ENCODE data around the gene GABRP. TPM values are rescaled to one million over a fixed set of nuclear protein-coding genes. Genes with fewer than 3 reads are reported as not detected.

Gene GABRP
- polyA plus RNA-seq, 3 donors, result not detected

GRCh38 chr5:170747851-170748250, 35.7 kb upstream of the GABRP start:
- Histone ChIP-seq H3K4me2 (replicated peaks; ENCODE audit: extremely low read depth, low read length, poor library complexity, severe bottlenecking) (no peak overlapping the region), H3K27ac (ENCODE audit: low read depth in 1 of 2, low read length in 2 of 2) (no peak overlapping the region), H3K9me3 (replicated peaks in 1 of 2; ENCODE audit: control insufficient read depth in 1 of 2, insufficient read depth in 1 of 2, low read length in 2 of 2) (no peaks in the 10 kb centered on the region), H3K27me3 (ENCODE audit: control insufficient read depth in 2 of 2, insufficient read depth in 2 of 2, low read length in 2 of 2) (peaks cover 4 to 27% of the 10 kb centered on the region in 2 donors), H3K4me3 (replicated peaks in 1 of 3; ENCODE audit: low read depth in 2 of 3, low read length in 3 of 3) (no peak overlapping the region), H3K4me1 (ENCODE audit: control insufficient read depth in 1 of 2, insufficient read depth in 2 of 2, low read length in 2 of 2) (no peaks in the 10 kb centered on the region), H3K79me2 (ENCODE audit: insufficient read depth, low read length) (no peaks in the 10 kb centered on the region), H3K36me3 (replicated peaks in 1 of 2; ENCODE audit: control insufficient read depth in 1 of 2, insufficient read depth in 2 of 2, low read length in 2 of 2) (no peaks in the 10 kb centered on the region), H4K20me1 (ENCODE audit: insufficient read depth, low read length) (no peaks in the 10 kb centered on the region), H2AFZ (ENCODE audit: insufficient read depth, low read depth, low read length, poor library complexity, severe bottlenecking) (no peak overlapping the region), H3K9ac (ENCODE audit: insufficient read depth, low read length, poor library complexity, severe bottlenecking) (no peak overlapping the region)
- H3K36me3 Mint-ChIP-seq, result no peaks in the 10 kb centered on the region
- H3K27ac Mint-ChIP-seq, result no peak overlapping the region
- TF ChIP-seq, protein P1, sequence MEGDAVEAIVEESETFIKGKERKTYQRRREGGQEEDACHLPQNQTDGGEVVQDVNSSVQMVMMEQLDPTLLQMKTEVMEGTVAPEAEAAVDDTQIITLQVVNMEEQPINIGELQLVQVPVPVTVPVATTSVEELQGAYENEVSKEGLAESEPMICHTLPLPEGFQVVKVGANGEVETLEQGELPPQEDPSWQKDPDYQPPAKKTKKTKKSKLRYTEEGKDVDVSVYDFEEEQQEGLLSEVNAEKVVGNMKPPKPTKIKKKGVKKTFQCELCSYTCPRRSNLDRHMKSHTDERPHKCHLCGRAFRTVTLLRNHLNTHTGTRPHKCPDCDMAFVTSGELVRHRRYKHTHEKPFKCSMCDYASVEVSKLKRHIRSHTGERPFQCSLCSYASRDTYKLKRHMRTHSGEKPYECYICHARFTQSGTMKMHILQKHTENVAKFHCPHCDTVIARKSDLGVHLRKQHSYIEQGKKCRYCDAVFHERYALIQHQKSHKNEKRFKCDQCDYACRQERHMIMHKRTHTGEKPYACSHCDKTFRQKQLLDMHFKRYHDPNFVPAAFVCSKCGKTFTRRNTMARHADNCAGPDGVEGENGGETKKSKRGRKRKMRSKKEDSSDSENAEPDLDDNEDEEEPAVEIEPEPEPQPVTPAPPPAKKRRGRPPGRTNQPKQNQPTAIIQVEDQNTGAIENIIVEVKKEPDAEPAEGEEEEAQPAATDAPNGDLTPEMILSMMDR (IDR thresholded peaks at IDR 0.05), result peak; percentile 11
- DNase-seq, result no peak
- H3K27me3 Mint-ChIP-seq (ENCODE audit: low read depth in 3 of 3), result peaks cover 34 to 61% (median 43%) of the 10 kb centered on the region in 3 donors
- peaks cover 0 to 1% (median 0%) of the 10 kb centered on the region in 7 donors for H3K9me3 Mint-ChIP-seq
- H3K4me1 Mint-ChIP-seq, result peaks cover 3% of the 10 kb centered on the region
- WGBS (ENCODE audit: insufficient coverage), result 82% methylated on average over 8 of the region's 10 CpGs
- no peak overlapping the region for H3K4me3 Mint-ChIP-seq
- intact Hi-C loops (cut with micrococcal nuclease), result loop anchor here (10.0 kb wide), 2 partner anchors 587 to 597 kb away; no protein-coding TSS in a partner anchor

DNA sequence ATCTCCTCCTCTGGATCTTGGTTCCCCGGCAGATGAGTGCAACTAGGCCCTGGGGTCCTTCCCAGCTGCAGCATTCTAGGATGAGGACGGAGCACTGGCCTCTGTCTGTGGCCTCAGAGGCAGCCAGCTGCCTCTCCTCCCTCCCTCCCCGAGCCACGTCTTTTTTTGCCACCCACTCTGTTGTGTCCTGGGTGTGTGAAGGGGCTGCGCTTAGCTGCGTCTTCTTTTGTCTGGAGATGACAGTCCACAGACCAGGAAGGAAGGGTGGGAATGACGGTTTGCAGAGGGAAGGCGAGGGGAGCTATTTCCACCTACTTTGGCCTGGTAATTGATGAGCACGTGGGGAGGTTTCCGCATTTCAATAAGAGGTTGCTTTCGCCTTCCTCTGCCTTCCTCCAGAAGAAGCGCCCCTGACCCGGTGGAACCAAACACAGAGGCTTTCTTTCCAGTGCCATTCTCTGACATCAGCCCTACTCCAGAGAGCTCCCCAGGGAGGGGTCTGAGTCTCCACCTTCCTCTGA, 34.5 kb upstream of the GABRP start:
- H3K4me3 Mint-ChIP-seq, result no peak overlapping the region
- no peaks in the 10 kb centered on the region for H3K4me1 ChIP-seq (ENCODE audit: control insufficient read depth in 1 of 2, insufficient read depth in 2 of 2, low read length in 2 of 2)
- no peak overlapping the region for H3K27ac ChIP-seq (ENCODE audit: low read depth in 1 of 2, low read length in 2 of 2)
- TF ChIP-seq, protein P1 (IDR thresholded peaks at IDR 0.05), result no peak
- intact Hi-C loops (cut with micrococcal nuclease), result loop anchor here (10.0 kb wide), 2 partner anchors 586 to 596 kb away; no protein-coding TSS in a partner anchor
- 50% methylated on average over 8 of the region's 13 CpGs for WGBS (ENCODE audit: insufficient coverage)
- H3K36me3 Mint-ChIP-seq, result no peaks in the 10 kb centered on the region
- H3K27me3 ChIP-seq (ENCODE audit: control insufficient read depth in 2 of 2, insufficient read depth in 2 of 2, low read length in 2 of 2), result peaks cover 1 to 22% of the 10 kb centered on the region in 2 donors
- H3K36me3 ChIP-seq (replicated peaks in 1 of 2; ENCODE audit: control insufficient read depth in 1 of 2, insufficient read depth in 2 of 2, low read length in 2 of 2), result no peaks in the 10 kb centered on the region
- H3K27me3 Mint-ChIP-seq (ENCODE audit: low read depth in 3 of 3), result peaks cover 25 to 51% (median 31%) of the 10 kb centered on the region in 3 donors
- no peaks in the 10 kb centered on the region for H4K20me1 ChIP-seq (ENCODE audit: insufficient read depth, low read length)
- H3K27ac Mint-ChIP-seq, result no peak overlapping the region
- H3K79me2 ChIP-seq (ENCODE audit: insufficient read depth, low read length), result no peaks in the 10 kb centered on the region
- H3K9ac ChIP-seq (ENCODE audit: insufficient read depth, low read length, poor library complexity, severe bottlenecking), result no peak overlapping the region
- H3K4me2 ChIP-seq (replicated peaks; ENCODE audit: extremely low read depth, low read length, poor library complexity, severe bottlenecking), result no peak overlapping the region
- DNase-seq, result no peak
- H3K4me3 ChIP-seq (replicated peaks in 1 of 3; ENCODE audit: low read depth in 2 of 3, low read length in 3 of 3), result no peak overlapping the region
- H3K9me3 ChIP-seq (replicated peaks in 1 of 2; ENCODE audit: control insufficient read depth in 1 of 2, insufficient read depth in 1 of 2, low read length in 2 of 2), result no peaks in the 10 kb centered on the region
- H3K4me1 Mint-ChIP-seq, result peaks cover 3% of the 10 kb centered on the region
- H2AFZ ChIP-seq (ENCODE audit: insufficient read depth, low read depth, low read length, poor library complexity, severe bottlenecking), result no peak overlapping the region
- H3K9me3 Mint-ChIP-seq, result peaks cover 0 to 1% (median 0%) of the 10 kb centered on the region in 7 donors

Measured in CD14-positive monocyte (primary cell).